ENCODE data around the gene RASL10A. TPM values are rescaled to one million over a fixed set of nuclear protein-coding genes. Genes with fewer than 3 reads are reported as not detected.

Gene RASL10A
- total and polyA plus RNA-seq, 2 donors (not counting 1 experiment from before 2014, with no cell fraction given): not detected

GRCh38 chr22:29298641-29299040 lies 16.9 kb downstream of the RASL10A start:
- peaks cover 18% of the 10 kb centered on the region for H3K36me3 ChIP-seq (ENCODE audit: control insufficient read depth, insufficient read depth, low read length)
- no peaks in the 10 kb centered on the region for H3K4me1 ChIP-seq (ENCODE audit: control insufficient read depth, extremely low read depth, insufficient read depth, low read length)
- H3K9ac ChIP-seq (ENCODE audit: insufficient read depth, low read length): no peak overlapping the region
- no peaks in the 10 kb centered on the region for H3K27me3 ChIP-seq (ENCODE audit: control insufficient read depth, insufficient read depth, low read length)
- no peak overlapping the region for H2AFZ ChIP-seq (ENCODE audit: low read length)
- no peak overlapping the region for H3K4me3 ChIP-seq (replicated peaks in 1 of 4; ENCODE audit: control extremely low read depth in 1 of 4, insufficient read depth in 1 of 4, low read depth in 3 of 4, low read length in 4 of 4)
- no peaks in the 10 kb centered on the region for H3K79me2 ChIP-seq (ENCODE audit: control insufficient read depth, insufficient read depth, low read length)
- H3K9me3 ChIP-seq (ENCODE audit: control insufficient read depth, insufficient read depth, low read depth, low read length): no peaks in the 10 kb centered on the region
- no peaks in the 10 kb centered on the region for H4K20me1 ChIP-seq (ENCODE audit: control insufficient read depth, extremely low read depth, insufficient read depth, low read length)
- no peak overlapping the region for H3K4me2 ChIP-seq (ENCODE audit: extremely low read depth, insufficient read depth, low read length)
- TF ChIP-seq EZH2 (IDR thresholded peaks at IDR 0.05; ENCODE audit: low read length, missing control alignments) (no peak), CTCF (conservative IDR thresholded peaks at IDR 0.05 in 1 of 2, IDR thresholded peaks at IDR 0.05 in 1 of 2; ENCODE audit: low read depth in 1 of 2, low read length in 2 of 2) (no peak)
- DNase-seq (ENCODE audit: low read depth in 2 of 2): no peak
- H3K27ac ChIP-seq (ENCODE audit: insufficient read depth, low read length): no peak overlapping the region

- Histone ChIP-seq H2AFZ (ENCODE audit: low read length) (no peak overlapping the region), H3K4me2 (ENCODE audit: extremely low read depth, insufficient read depth, low read length) (no peak overlapping the region), H3K27me3 (ENCODE audit: control insufficient read depth, insufficient read depth, low read length) (no peaks in the 10 kb centered on the region), H3K9ac (ENCODE audit: insufficient read depth, low read length) (no peak overlapping the region), H3K9me3 (ENCODE audit: control insufficient read depth, insufficient read depth, low read depth, low read length) (no peaks in the 10 kb centered on the region), H3K4me1 (ENCODE audit: control insufficient read depth, extremely low read depth, insufficient read depth, low read length) (no peaks in the 10 kb centered on the region), H3K4me3 (replicated peaks in 1 of 4; ENCODE audit: control extremely low read depth in 1 of 4, insufficient read depth in 1 of 4, low read depth in 3 of 4, low read length in 4 of 4) (no peak overlapping the region), H3K79me2 (ENCODE audit: control insufficient read depth, insufficient read depth, low read length) (peaks cover 22% of the 10 kb centered on the region), H4K20me1 (ENCODE audit: control insufficient read depth, extremely low read depth, insufficient read depth, low read length) (no peaks in the 10 kb centered on the region), H3K27ac (ENCODE audit: insufficient read depth, low read length) (no peak overlapping the region), H3K36me3 (ENCODE audit: control insufficient read depth, insufficient read depth, low read length) (peaks cover 25% of the 10 kb centered on the region)
- DNase-seq (ENCODE audit: low read depth in 2 of 2): no peak
- TF ChIP-seq CTCF (conservative IDR thresholded peaks at IDR 0.05 in 1 of 2, IDR thresholded peaks at IDR 0.05 in 1 of 2; ENCODE audit: low read depth in 1 of 2, low read length in 2 of 2): no peak
- no peak for TF ChIP-seq EZH2 (IDR thresholded peaks at IDR 0.05; ENCODE audit: low read length, missing control alignments)
Measured at GRCh38 chr22:29292379-29292778, 23.1 kb downstream of the RASL10A start.

- TF ChIP-seq EZH2 (IDR thresholded peaks at IDR 0.05; ENCODE audit: low read length, missing control alignments) (no peak), CTCF (conservative IDR thresholded peaks at IDR 0.05 in 1 of 2, IDR thresholded peaks at IDR 0.05 in 1 of 2; ENCODE audit: low read depth in 1 of 2, low read length in 2 of 2) (no peak)
- Histone ChIP-seq H3K4me3 (replicated peaks in 1 of 4; ENCODE audit: control extremely low read depth in 1 of 4, insufficient read depth in 1 of 4, low read depth in 3 of 4, low read length in 4 of 4) (no peak overlapping the region), H3K9ac (ENCODE audit: insufficient read depth, low read length) (no peak overlapping the region), H3K79me2 (ENCODE audit: control insufficient read depth, insufficient read depth, low read length) (peaks cover 24% of the 10 kb centered on the region), H2AFZ (ENCODE audit: low read length) (no peak overlapping the region), H3K27me3 (ENCODE audit: control insufficient read depth, insufficient read depth, low read length) (no peaks in the 10 kb centered on the region), H3K9me3 (ENCODE audit: control insufficient read depth, insufficient read depth, low read depth, low read length) (no peaks in the 10 kb centered on the region), H3K4me1 (ENCODE audit: control insufficient read depth, extremely low read depth, insufficient read depth, low read length) (no peaks in the 10 kb centered on the region), H3K36me3 (ENCODE audit: control insufficient read depth, insufficient read depth, low read length) (peaks cover 21% of the 10 kb centered on the region), H3K4me2 (ENCODE audit: extremely low read depth, insufficient read depth, low read length) (no peak overlapping the region), H4K20me1 (ENCODE audit: control insufficient read depth, extremely low read depth, insufficient read depth, low read length) (no peaks in the 10 kb centered on the region), H3K27ac (ENCODE audit: insufficient read depth, low read length) (no peak overlapping the region)
- no peak for DNase-seq (ENCODE audit: low read depth in 2 of 2)
Measured at GRCh38 chr22:29291215-29291614, 24.3 kb downstream of the RASL10A start.

Measured in fibroblast of lung (primary cell).